HG02840 (cell line): ENCODE results near the gene DYSF.

ENCODE experiments used
- ATAC-seq: cut with Tn5 transposase; IDR thresholded peaks from one replicate; pipeline ENCODE4 v1.9.1; 2021; ENCODE audit warnings: mild to moderate bottlenecking, moderate library complexity, moderate number of reproducible peaks; ENCODE audit not compliant: unreplicated experiment, low FRiP score

The DYSF gene

DNA sequence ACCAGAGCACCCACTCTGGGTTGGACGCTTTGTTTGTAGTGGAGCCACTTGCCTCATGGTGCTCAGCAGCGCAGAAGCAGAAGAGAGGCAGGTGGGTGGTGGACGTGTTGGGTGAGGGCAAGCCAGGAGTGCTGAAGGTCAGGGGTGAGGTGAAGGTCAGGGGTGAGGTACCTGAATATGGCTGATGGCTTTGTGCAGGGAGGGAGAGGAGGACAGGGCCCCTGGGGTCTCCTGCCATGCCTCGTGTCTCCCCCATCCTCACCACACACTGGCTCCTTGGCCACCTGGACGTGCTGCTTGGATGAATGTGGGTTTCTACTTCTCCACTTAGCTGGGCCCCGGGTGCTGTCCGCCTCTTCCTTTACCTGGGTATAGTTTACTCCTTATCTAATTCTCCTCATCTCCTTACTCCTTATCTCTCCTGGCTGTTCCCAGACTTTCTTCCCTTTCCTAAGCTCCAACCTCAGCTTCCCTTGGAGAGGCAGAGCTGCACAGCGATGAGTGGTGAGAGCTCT, 68.1 kb downstream of the DYSF start:
- ATAC-seq: no peak

DNA sequence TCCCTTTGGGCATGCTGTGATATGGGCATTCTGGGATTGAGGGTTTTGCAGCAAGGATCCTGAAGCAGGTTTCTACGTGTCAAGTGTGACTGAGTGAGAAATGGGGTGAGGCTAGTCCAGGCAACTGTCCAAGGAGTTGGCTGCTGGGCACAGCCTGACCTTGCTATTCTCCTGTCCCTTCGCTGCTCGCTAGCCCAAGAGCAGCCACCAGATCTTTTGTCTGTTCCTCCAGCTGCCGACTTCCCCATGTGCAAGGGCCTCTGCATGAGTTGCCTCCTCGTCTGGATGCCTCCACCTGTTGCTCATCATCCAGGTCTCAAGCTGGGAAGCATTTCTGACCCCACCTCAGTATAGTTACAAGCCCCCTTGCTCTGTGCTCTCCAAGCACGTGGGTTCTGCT, 71.1 kb downstream of the DYSF start:
- ATAC-seq: no peak

DNA sequence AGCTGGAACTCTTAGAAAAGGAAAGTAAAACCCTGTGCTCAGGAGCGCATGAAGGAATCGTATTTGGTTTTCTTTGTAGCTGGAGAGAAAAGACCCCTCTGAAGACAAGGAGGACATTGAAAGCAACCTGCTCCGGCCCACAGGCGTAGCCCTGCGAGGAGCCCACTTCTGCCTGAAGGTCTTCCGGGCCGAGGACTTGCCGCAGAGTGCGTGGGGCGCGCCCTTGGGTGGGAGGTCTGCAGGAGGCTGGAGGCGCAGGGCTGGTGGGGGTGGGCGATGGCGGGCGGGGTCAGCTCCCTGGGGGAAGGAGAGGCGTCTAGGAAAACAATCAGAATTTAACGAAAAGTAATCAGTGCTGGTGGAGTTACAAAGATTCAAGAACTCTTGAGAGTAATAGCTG, 72.8 kb downstream of the DYSF start:
- no peak for ATAC-seq

DNA sequence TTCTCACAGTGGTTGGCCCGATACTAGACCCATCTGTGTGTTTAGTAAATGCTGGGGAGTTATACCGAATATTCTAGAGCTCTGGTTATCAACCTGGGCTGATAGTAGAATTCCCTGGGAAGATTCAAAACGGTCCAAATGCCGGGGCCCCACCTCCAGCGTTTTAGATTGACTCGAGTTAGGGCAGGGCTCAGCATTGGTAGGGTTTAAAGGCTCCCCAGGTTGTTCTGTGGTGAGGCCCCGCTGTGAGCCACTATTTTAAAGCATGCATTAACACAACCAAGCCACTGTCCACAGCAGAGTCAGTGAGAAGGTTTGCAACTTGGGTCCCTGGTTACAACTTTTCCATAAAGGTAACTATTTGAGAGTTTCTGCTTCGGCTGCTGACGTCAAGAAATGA, 73.6 kb downstream of the DYSF start:
- ATAC-seq: no peak

DNA sequence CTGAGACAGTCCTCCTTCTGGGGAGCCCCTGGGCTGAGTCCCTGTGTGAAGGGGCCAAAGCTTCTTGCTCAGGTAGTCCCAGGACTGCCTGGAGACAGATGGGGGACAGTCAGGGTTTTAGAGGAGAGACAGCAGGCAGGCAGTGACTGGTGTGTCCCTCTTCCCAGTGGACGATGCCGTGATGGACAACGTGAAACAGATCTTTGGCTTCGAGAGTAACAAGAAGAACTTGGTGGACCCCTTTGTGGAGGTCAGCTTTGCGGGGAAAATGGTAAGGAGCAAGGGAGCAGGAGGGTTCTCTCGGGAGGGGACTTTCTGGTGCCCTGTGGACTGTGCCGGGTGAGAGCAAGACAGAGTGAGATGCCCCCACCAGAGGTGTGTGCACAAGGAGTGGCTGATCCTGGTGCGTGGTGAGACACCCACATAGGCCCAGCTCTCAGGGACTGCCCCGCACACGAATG, 74.8 kb downstream of the DYSF start:
- ATAC-seq: no peak

DNA sequence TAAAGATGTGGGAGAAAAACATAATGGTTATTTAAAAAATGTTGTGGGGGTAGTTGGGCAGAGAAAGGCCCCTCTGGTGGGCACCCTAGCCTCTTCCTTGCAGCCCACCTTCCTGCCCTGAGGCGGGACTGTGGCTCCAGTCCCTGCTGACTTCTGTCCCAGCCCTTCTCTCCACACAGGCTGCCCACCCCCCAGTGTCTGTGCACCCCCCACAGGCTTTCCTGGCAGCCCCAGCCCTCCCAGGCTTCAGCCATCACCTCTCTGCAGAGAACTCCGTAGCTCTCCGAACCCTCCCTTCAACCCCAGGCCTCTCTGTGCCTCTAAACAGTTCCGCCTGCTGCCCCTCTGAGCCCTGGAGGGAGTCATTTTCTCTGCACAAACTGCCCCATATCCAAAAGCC, 75.4 kb downstream of the DYSF start:
- ATAC-seq: no peak

DNA sequence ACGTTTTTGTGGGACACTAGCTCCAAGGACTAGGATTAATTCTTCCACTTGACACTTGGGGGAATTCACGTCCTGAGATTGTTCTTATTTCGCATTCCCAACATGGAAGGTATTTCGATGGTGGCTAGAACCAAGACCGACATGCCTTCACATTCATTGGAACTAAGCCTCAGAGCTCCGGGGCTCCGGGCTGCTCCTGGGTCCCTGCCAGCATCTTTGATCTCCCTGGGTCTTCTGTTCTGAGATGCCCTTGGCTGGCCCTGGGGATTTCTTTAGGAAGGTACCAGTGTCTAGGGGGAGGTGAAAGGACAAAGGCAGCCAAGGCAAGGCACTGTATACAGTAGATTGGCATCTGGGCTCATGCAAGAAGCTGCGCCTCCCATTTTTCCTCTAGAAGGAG, 76.8 kb downstream of the DYSF start:
- ATAC-seq: no peak

DNA sequence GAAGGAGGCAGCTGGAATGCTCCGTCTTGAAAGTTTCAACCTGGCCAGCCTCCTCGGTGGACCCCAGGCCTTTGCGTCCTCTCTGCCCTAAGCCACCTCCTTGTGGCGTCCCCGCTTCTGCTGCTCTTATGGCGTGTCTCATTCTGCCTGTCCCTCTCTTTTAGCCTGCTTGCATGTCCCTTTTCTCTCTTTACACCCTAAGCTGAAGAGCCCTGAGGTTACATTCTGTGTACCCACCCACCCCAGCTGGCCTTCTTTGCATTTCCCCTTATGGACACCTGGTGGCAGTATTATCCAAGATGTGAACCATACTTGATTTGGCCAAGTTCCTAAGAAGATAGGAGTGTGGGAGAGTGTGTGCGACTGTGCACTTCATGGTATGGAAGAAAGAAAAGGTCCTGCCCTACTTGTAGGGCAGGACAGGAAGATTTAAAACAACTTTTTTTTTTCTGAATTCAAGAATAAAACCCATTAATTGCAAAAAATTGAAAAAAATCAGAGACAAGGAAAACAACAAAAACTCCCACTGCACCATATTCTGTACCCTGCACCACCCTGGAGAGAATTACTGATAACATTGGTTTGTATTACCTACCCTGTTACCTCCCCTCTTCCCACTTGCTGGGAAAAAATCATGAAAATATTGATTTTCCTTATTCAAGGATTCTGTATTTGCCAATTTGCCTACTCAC, 77.4 kb downstream of the DYSF start:
- ATAC-seq: no peak

DNA sequence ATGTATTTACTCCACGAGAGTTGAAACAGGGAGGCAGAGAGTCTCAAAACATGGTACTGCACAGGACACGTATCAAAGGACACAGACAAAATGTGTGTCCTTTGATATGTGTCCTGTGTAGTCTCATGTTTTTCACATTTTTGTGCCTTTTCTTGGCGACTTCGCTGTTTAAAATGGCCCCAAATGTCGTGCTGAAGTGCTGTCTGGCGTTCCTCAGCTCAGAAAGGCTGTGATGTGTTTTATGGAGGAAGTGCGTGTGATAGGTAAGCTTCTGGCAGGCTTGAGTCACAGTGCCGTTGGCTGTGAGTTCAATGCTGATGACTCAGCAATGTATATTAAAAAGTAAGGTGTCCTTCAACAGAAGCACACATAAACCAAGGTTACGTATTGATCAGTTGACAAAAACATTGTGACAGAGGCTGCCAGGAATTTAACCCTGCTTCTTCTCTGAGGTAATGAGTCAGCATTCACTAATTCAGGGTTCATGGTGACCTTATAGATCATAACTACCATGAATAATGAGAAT, 78.2 kb downstream of the DYSF start:
- ATAC-seq: no peak

DNA sequence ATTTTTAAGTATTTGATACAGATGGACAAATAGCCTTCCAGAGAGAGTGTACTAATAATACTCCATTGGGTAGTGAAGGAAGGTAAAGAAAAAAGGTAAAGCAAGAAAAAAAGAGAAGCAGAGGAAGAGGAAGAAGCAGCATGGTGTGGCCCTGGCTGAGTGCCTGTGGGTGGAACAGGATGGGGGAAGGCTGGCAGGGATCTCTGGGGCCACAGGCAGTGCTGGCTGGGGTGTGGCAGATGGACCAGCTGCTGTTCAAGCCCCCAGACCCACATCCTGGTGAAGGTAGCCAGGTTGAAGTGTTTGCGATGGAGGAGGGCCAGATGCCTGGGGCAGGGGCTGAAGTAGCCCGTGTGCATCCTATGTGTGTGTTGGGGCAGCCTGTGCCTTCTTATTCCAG, 79.0 kb downstream of the DYSF start:
- no peak for ATAC-seq

DNA sequence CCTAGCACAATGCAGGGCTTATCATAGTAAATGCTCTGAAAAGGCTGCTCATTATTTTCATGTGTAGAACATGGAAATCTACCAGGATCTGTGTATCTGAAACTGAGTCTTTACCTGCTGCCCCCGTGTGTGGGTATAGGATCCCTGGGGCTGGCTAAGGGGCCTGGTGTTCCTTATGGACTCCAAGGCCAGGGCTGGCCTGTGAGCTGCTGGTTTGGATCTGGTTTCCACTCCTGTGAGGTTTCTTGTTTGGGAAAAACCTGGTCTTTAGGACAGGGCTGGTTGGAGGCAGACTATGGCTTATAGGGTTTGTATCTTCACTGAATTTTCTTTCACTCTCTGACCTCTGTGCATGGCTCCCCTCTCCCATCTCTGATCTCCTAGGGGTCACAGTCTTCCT, 80.8 kb downstream of the DYSF start:
- ATAC-seq: no peak

DNA sequence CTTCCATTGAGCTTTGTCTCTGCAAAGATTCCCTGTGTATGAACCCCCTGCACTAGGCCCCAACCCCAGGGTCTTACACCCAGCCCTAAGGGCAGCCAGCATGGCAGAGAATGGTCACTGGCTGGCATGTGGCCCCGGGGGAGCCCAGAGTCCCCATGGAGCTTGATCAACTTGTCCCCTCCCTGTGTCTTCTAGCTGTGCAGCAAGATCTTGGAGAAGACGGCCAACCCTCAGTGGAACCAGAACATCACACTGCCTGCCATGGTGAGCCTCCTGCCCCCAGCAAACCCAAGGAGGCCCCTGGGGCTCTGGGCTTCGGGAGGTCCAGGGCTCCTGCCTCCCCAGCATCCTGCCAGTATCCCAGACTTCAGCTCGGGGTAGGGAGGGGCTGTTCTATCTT, 81.5 kb downstream of the DYSF start:
- no peak for ATAC-seq

DNA sequence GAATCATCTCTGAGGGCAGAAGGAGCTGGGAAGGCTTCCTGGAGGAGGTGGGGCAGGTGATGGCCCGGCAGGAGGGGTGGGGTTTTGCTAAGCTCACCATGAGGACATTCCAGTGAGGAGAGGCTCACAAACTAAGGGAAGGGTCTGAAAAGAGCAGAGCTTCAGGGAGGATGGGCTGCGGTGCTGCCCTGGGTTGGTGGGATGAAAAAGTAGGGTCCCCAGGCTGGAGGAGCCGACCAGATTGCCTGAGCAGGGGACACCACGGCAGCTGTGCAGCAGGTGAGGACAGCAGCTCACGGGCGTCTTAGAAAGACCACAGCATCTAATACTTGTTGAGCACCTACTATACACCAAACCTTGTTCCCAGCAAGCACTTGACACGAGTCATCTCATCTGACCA, 82.2 kb downstream of the DYSF start:
- ATAC-seq: no peak

DNA sequence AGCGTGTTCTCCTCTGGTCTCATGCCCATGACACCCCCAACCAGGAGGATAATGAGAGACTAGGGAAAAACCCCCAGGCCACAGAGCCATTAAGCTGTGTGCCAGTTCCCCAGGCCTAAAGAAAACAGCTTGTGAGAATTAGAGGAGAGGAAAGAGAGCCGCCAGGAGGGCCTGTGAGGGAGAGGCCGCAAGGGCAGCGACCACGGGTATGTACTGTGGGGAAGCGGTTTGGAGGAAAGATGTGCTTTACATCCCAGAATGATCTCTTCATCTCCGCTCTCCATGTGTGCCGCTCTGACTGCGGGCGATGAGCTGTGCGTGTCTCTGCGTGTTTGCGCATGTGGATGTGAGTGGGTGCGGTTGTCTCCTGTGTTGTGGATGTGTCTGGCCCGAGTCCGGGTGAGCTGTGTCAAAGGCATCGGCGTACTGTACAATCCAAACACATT, 82.9 kb downstream of the DYSF start:
- ATAC-seq: no peak

DNA sequence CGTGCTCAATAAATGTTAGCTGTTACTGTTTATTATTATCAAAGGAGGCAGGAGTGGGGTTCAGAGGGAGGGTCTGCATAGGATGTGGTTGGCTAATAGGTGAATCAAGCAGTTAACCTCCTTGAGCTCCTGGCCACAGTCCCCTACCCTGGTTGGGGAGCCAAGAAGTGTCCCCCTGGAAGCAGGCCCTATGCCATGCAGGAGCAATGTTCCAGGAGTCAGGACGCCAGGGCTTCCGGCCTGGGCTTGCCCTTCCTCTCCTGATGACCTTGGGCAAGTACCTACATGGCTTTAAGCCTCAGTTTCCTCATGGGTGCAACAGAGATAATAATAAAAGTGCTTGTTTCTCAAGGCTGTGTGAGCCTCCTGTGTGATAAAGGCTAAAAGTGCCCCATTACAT, 84.9 kb downstream of the DYSF start:
- no peak for ATAC-seq

DNA sequence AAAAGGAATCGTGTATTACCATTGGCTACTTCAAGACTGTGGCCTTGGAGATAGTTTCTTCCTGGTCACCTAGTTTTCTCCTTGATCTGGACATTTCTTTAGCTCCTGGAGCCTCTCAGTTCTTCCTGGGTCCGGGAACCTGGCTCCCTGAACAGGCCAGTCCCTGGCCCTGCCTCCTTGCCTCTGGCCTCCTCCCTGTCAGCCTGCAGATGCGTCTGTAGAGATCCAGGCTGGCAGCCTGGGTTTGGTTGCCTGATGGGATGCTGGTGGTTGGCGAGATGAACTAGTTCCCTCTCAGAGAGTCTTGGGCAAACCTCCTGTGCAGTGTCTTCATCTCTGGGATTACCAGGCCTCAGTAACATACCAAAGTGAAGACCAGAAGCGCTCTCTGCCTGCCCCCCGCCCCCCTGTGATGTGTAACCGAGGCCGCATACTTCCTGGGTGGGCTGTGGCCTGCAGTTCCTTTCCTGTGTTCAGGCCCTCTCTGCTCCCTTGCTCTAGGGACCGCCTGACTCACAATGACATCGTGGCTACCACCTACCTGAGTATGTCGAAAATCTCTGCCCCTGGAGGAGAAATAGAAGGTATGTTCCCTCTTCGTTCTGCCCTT, 85.4 kb downstream of the DYSF start:
- no peak for ATAC-seq

DNA sequence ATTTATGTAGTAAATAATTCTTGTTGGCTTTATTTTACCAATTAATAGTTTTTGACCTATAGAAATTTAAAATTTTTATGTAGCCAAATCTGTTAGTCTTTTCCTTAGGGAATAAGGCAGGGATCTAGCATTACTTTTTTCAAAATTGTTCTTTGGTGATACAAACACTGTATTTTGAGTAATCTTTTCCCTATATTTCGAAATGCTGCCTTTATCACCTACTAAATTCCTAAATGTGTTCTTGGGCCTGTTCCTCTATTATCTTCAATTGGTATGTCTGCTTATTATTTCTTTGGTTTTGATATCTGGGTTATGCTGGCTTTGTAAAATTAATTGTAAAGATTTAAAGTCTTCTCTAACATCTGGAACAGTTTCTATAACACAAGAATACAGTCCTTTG, 87.5 kb downstream of the DYSF start:
- ATAC-seq: no peak

DNA sequence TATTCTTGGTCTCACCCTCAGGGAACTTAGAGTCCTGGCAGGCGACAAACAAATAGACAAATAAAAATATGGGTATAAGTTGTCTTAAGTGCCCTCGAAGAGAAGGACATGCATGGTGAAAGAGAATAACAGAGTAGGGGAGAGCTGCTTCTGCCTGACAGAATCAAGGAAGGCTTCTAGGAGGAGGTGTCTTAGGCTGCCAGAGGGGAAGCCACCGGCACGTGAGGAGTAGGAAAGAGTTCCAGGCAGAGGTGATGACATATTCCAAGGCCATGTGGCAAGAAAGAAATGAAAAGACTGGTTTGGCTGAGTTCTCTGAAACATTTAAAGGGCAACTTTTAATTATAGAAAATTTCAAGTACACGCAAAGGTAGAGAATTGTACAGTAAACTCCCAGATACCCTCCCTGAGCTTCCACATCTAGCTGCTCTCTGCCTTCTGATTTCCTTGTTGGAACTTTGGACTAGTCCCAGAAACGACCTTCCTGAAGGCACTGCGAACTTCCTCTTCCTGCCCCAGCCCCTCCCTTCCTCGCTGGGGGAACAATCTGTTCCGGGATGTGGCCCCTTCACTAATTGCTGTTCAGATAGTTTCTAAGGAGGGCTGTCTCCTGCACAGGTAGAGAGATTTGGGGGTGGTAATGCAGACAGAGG, 91.7 kb downstream of the DYSF start:
- ATAC-seq: no peak

DNA sequence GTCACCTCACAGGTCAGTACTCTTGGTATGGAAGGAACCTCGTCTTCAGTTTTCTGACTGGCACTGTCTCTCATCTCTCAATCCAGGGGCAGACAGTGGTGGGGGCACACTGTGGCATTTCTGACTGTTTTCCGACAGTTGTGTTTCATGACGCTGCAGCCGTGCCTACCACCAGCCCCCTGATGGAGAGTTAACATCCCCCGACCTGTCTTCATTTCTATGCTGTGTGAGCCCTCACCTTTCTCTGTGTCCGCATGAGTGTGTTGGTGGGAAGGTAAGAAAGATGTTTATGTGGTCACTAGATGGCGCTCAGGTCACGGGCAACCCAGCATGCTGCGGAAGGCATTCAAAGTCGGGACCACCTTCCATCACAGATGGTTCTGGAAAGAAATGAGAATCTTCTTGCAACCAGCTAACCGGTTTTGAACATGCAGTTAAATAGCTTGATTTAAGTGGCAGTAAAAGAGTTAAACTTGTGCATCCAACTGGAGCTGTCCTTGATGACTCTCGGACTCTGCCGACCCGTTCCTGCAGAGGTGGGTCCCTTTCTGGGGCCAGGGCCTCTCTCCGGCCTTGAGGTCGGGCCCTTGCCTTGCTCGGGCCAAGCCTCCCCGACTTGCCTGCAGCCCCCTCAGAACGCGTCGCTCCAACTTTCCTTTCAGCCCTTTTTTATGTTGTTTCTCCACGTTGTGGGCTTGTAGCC, 92.4 kb downstream of the DYSF start:
- no peak for ATAC-seq

DNA sequence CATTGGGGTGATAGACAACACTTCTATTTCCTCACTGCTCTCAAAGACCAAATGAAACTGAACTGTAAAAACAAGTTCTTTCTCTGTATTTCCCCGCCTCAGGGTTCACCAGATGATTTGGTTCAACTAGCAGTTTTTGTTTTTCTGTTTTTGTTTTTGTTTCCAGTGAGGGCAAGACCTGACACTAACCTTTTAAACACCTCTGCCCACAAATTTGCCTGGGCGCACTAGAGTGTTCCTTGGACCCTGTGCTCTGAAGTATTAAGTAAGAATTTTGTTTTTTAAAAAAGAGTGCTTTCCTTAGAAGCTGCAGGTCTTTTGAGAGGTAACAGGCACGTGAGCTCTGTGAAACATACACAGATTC, 92.9 kb downstream of the DYSF start:
- ATAC-seq: no peak

DNA sequence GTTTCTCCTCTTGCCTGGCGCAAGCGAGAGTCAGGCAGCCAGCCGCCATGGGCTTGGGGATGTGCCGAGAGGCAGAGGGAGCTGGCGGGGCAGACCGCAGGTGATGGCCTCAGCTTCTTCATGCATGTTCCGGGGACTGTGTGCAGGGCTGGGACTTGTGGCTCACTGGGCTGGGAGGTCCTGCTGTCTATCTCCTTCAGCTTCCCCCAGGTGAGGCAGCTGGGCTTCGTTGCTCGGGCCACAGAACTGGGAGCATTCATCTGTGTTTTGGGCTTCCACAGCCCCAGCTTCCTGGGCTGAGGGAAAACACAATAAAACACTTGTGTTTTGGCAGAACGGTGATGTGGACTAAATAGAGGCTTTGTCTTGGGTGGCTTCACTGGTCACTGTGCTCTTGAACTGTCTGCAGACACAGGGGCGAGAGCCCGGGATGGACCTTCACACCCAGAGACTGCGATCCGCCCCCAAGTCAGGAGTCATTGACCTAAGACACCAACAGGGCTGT, 93.5 kb downstream of the DYSF start:
- ATAC-seq: no peak
